Measurements from ENCODE around the gene KCNQ1.

The KCNQ1 gene

DNA sequence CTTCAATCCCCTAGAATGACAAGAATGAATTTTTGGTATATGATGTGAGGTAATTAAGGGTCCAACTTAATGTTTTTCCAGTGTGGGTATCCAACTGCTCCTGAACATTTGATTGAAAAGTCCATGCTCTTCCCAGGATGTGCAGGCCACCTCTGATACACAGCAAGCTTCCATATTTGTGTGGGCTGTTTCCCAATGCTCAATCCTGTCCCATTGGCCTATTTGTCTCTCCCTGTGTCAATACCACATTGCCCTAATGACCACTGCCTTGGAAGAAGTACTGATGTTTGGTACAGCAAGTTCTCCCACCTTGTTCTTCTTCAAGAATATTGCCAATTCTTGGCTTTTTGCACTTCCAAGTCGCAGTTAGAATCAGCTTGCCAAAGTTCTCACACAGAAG, 212.1 kb downstream of the KCNQ1 start:
- Histone ChIP-seq H3K9ac (ENCODE audit: low read length) (no peak overlapping the region), H3K9me2 (ENCODE audit: low read depth, low read length) (no peaks in the 10 kb centered on the region), H3K4me3 (ENCODE audit: low read depth, low read length, poor library complexity, severe bottlenecking) (no peak overlapping the region), H4K20me1 (ENCODE audit: insufficient read depth, low read length) (no peaks in the 10 kb centered on the region), H3F3A (ENCODE audit: insufficient read depth, low read length) (no peaks in the 10 kb centered on the region), H3K27me3 (ENCODE audit: insufficient read depth, low read length) (no peaks in the 10 kb centered on the region), H3K4me2 (ENCODE audit: low read length) (no peak overlapping the region), H3K4me1 (ENCODE audit: insufficient read depth, low read length, severe bottlenecking) (no peaks in the 10 kb centered on the region), H3K79me2 (ENCODE audit: insufficient read depth, low read length) (no peaks in the 10 kb centered on the region), H3K36me3 (ENCODE audit: insufficient read depth, low read length) (no peaks in the 10 kb centered on the region), H3K27ac (ENCODE audit: low read depth, low read length, poor library complexity, severe bottlenecking) (no peak overlapping the region), H2AFZ (ENCODE audit: low read length) (no peak overlapping the region), H3K9me3 (ENCODE audit: low read length) (no peaks in the 10 kb centered on the region)
- TF ChIP-seq, protein P1, sequence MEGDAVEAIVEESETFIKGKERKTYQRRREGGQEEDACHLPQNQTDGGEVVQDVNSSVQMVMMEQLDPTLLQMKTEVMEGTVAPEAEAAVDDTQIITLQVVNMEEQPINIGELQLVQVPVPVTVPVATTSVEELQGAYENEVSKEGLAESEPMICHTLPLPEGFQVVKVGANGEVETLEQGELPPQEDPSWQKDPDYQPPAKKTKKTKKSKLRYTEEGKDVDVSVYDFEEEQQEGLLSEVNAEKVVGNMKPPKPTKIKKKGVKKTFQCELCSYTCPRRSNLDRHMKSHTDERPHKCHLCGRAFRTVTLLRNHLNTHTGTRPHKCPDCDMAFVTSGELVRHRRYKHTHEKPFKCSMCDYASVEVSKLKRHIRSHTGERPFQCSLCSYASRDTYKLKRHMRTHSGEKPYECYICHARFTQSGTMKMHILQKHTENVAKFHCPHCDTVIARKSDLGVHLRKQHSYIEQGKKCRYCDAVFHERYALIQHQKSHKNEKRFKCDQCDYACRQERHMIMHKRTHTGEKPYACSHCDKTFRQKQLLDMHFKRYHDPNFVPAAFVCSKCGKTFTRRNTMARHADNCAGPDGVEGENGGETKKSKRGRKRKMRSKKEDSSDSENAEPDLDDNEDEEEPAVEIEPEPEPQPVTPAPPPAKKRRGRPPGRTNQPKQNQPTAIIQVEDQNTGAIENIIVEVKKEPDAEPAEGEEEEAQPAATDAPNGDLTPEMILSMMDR (IDR thresholded peaks at IDR 0.05; ENCODE audit: low read length), result no peak
- TF ChIP-seq EZH2 (IDR thresholded peaks at IDR 0.05; ENCODE audit: borderline replicate concordance, low read length), result no peak

DNA sequence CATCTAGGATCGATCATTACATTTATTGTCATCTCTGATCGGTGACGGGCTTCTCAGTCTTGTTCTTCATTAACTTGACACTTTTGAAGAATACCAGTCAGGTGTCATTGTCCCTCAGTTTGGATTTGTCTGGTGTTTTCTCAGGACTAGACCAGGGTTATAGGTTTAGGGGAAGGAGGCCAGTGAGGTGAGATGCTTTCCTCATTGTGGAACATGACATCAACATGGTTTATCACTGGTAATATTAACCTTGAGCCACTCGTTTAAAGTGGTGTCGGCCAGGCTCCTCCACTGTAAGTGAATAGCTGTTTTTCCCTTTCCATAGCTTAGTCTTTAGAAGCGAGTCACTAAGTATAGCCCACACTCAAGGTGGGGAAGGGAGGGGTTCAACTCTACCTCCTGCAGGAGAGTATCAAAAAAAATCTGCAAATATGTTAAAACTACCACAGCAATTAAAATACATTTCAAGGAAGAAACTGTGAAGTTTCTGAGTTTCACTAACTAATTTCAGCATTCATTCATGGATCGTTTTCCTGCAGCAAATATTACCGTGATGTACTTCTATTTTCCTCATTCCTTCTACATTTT, 213.0 kb downstream of the KCNQ1 start:
- Histone ChIP-seq H2AFZ (ENCODE audit: low read length) (no peak overlapping the region), H3K36me3 (ENCODE audit: insufficient read depth, low read length) (no peaks in the 10 kb centered on the region), H3K4me3 (ENCODE audit: low read depth, low read length, poor library complexity, severe bottlenecking) (no peak overlapping the region), H3K9me3 (ENCODE audit: low read length) (no peaks in the 10 kb centered on the region), H3K9ac (ENCODE audit: low read length) (no peak overlapping the region), H3F3A (ENCODE audit: insufficient read depth, low read length) (no peaks in the 10 kb centered on the region), H3K9me2 (ENCODE audit: low read depth, low read length) (no peaks in the 10 kb centered on the region), H3K4me1 (ENCODE audit: insufficient read depth, low read length, severe bottlenecking) (no peaks in the 10 kb centered on the region), H3K4me2 (ENCODE audit: low read length) (no peak overlapping the region), H3K79me2 (ENCODE audit: insufficient read depth, low read length) (no peaks in the 10 kb centered on the region), H3K27me3 (ENCODE audit: insufficient read depth, low read length) (no peaks in the 10 kb centered on the region), H4K20me1 (ENCODE audit: insufficient read depth, low read length) (no peaks in the 10 kb centered on the region), H3K27ac (ENCODE audit: low read depth, low read length, poor library complexity, severe bottlenecking) (no peak overlapping the region)
- TF ChIP-seq, protein P1 (IDR thresholded peaks at IDR 0.05; ENCODE audit: low read length), result no peak
- TF ChIP-seq EZH2 (IDR thresholded peaks at IDR 0.05; ENCODE audit: borderline replicate concordance, low read length), result no peak

DNA sequence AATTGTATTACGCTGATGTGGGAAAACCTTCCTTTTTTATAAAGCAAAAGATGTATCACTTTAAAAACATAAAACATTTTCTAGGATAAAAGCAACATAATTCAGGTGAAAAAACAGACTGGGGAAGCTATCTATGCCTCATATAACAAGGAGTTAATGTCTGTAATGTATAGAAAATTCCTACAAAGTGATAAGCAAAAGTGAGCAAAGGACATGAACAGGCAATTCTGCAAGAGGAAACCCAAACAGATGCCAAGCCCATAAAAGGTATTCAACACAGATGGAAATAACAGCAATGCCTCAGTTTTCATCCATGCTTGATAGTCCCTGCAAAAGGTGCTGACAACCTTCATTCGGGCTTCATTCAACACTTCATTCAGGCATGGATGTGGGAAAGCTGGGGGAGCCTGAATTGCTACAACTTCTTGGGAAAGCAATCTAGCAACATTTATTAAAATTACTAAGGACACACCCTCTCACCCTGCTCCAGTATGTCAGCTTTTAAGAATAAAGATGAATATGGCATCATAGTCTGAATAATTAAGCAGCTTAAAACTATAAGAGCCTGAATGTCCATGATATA, 215.6 kb downstream of the KCNQ1 start:
- no peak overlapping the region for H3K4me3 ChIP-seq (ENCODE audit: low read depth, low read length, poor library complexity, severe bottlenecking)

More for the DNA sequence above, 215.6 kb downstream of the KCNQ1 start:
- H3K79me2 ChIP-seq (ENCODE audit: insufficient read depth, low read length), result no peaks in the 10 kb centered on the region
- no peak overlapping the region for H3K27ac ChIP-seq (ENCODE audit: low read depth, low read length, poor library complexity, severe bottlenecking)
- no peak overlapping the region for H2AFZ ChIP-seq (ENCODE audit: low read length)
- TF ChIP-seq, protein P1 (IDR thresholded peaks at IDR 0.05; ENCODE audit: low read length), result no peak
- TF ChIP-seq EZH2 (IDR thresholded peaks at IDR 0.05; ENCODE audit: borderline replicate concordance, low read length), result no peak
- H3K9ac ChIP-seq (ENCODE audit: low read length), result no peak overlapping the region
- no peaks in the 10 kb centered on the region for H3K27me3 ChIP-seq (ENCODE audit: insufficient read depth, low read length)
- no peaks in the 10 kb centered on the region for H3K36me3 ChIP-seq (ENCODE audit: insufficient read depth, low read length)
- H3K4me1 ChIP-seq (ENCODE audit: insufficient read depth, low read length, severe bottlenecking), result no peaks in the 10 kb centered on the region
- no peaks in the 10 kb centered on the region for H3F3A ChIP-seq (ENCODE audit: insufficient read depth, low read length)
- H3K4me2 ChIP-seq (ENCODE audit: low read length), result no peak overlapping the region
- no peaks in the 10 kb centered on the region for H3K9me2 ChIP-seq (ENCODE audit: low read depth, low read length)
- no peaks in the 10 kb centered on the region for H4K20me1 ChIP-seq (ENCODE audit: insufficient read depth, low read length)
- no peaks in the 10 kb centered on the region for H3K9me3 ChIP-seq (ENCODE audit: low read length)
